ENCODE data around the gene PALLD.

DNA sequence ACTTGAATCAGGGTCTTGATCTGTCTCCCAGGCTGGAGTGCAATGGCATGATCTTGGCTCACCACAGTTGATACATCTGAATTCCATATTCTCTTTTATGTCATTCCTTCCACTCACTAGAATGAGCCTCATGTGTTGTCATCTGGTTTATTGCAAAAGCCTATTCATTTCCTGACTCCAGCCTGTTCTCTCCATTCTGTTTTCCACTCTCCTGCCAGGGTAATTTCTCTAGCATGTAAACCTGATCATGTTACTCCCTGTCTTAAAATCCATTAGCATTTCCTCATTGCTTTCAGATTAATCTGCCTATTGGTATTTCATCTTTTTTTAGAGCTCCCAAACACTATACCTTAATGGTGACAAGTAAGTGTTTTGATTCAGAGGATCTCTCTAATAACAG is 12.2 kb upstream of the PALLD start:
- TF ChIP-seq CTCF (IDR thresholded peaks at IDR 0.05) (no peak), POLR2A (IDR thresholded peaks at IDR 0.05) (no peak)

Data from testis (tissue), 2 donors.